HG03354 (cell line): ENCODE results near the gene MSMP.
A peak's percentile ranks its signal among the peaks of the same experiment; 100 is the strongest.

Experiments used
- ATAC-seq: cut with Tn5 transposase; IDR thresholded peaks from one replicate; pipeline ENCODE4 v1.9.1; 2021; ENCODE audit warnings: mild to moderate bottlenecking; ENCODE audit not compliant: unreplicated experiment, poor library complexity, severe bottlenecking

The MSMP gene

DNA sequence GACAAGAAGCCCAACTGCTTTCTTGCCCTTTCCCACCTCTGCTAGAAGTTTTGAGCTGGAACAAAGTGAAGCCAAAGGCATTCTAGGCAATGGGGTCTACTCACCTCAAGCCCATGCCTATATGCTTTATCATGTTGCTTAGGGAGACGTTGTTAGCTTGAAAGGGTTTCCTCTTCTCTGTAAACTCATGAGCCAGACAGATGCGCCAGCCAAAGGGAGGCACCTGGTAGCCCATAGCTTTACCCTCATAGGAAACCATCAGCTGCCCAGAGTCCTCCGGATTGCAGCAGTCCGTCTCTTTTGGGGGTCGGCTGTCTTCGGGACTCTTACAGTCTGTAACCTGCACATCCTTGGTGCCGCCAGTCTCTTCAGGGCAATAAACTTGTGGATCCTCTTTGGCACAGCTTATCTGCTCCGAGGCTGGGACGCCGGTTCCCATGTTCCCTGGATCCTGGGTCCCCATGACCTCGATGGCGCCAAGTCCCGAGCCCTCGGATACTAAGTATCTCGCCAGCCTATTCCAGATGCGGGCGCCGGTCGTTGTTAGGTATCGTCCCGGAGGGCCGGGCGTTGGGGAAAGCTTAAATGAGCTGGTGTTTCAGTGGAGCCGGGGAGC is 5.7 kb downstream of the MSMP start:
- ATAC-seq: no peak

DNA sequence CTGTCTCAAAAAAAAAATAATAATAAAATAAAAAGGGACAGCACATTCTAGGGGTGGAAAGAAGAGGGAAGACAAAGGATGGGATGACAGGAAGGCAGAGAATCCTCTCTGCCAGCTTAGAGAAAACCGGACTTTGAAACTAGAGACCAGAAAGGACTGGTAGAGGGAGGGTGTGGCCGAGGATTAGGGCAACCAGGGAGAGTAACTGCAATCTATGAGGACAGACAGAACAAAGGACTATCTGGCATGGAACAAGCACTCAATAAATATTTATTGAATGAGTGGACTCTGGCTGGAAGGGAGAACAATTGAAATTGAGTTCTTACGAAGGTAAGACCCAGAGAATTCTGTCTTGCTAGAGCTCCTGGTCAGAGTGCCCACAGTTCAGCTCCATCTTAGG is 7.5 kb downstream of the MSMP start:
- no peak for ATAC-seq

DNA sequence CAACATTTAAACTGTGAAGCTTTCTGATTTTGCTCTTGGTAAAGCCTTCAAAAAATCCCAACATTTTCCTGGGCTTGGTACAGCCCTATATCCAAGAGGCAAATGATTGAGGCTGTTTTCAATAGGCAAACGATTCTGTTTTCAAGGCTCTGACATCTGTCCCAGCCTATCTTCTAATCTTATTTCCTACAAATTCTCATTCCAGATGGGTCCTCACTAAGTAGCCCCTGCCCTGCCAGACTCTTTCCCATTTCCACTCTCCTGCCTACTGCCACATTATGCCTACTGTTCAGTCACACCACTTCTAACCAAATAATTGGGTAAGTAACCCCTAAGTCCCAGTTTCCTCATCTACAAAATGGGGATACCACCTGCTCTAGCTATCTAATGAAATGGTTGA is 8.5 kb downstream of the MSMP start:
- ATAC-seq: no peak

DNA sequence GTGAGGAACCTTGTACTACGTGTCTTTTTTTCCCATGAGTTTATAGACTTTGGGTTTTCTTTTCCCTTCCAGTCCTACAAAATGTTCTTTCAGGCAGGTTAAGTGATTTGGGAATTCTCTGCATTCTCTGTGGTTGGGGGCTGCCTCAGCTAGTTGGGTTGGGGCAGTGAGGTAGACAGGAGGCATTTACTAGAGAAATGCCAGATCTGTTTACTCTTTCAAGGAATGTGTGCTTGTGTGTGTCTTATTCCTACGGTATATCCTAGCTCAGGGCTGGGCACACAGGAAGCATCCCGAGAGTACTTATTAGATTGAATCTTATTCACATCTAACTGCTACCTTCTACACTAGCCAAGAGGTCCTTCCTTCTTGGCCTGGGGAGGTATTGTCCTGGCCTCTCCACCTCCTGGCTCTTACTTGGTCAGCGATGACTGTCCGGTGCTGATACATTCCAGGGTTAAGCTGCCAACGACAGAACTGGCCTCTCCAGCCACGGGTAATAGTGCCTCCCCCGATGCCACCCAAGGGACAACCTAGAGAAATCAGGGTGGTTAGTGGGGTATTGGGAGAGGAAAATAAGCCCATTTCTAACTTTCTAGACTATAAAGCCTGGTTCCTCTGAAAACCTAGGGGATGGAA is 10.1 kb downstream of the MSMP start:
- ATAC-seq: no peak

DNA sequence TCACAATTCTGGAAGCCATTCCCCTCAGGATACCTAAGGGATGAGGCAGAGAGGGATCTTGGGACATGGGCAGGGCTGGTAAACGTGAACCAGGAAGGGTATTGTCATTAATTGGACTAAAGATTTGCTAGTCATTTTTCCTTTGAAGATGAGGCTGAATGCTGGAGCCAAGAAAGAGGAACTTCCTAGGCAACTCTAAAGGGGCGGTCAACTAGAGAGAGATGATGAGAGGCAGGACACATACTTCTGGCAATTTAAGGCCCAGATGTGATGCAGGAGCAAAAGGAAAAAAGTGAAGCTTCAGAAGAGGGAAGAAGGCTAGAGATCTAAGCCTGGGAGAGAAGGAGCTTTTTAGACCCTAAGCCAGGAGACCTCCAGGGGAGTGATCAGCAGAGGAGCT is 10.6 kb downstream of the MSMP start:
- ATAC-seq: no peak

DNA sequence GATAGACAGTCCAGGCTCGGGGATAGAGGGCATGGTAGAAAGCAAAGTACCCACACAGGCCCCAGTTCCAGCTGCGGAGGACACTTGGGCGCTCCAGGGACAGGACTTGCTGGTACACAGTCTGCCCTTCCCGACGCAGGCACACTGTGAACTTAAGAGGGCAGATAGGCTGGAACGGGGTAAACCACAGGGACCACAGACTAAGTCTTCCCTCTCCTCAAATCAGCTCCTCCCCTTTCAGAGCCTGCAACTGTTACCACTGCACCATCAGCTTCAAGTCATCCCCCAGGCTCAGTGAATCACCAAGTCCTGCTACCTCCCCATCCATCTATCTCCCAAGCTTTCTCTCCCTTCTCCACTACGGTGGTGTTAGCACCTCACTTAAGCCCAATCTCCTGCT is 12.3 kb downstream of the MSMP start:
- ATAC-seq: no peak

DNA sequence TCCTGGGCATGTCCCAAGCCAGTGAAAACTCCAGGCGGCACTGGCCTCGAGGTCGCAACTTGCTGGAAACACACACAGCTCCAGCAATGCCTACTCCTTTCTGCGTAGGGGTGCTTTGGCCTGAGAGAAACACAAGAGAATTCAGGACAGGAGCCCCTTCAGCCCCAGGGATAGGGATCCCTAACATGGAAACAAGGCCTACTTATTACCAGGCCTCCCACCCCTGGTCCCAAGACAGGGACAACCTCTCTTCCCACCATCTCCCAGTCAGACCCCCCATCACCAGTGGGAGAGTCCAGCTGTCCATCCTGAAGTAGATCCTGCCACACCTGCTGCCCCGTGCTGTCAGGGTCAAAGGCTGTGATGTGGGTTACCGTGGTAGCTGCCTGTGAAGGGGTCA is 13.8 kb downstream of the MSMP start:
- ATAC-seq: no peak

DNA sequence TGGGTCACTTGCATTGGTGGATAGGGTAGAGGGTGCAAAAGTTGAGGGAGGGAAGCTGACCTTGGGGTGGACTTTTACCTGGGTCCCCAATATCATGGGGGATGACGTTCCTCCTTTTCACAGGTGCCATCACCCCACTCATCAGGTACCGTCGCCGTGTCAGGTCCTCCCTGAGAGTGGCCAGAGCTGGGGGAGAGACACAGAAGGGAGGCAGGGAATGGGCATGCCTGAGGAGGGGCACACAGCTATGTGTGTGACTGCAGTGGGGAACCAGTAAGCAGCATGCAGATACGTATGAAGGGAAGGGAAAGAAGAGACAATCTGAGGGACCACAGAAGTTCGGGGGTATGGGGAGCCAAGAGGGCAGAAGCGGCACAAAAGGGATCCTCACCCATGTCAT is 15.2 kb downstream of the MSMP start:
- ATAC-seq: no peak

DNA sequence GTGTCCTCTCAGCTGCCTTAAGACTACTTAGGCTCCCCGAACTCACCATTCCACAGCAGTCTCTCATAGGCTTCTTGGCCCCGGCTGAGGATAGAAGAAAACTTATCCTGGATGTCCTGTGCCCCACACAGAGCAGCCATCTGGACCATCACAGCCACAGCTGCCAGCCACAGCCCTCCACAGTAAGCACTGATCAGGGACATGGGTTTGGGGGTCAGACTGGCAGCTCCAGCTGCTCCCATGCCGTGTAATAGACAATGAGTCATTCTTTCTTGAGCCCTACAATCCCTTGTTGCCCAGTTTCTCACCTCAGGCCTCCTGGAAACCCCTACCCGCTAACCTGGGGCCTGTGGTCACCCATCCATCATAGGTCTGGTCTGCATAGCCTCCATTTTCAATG is 15.9 kb downstream of the MSMP start:
- ATAC-seq: no peak

DNA sequence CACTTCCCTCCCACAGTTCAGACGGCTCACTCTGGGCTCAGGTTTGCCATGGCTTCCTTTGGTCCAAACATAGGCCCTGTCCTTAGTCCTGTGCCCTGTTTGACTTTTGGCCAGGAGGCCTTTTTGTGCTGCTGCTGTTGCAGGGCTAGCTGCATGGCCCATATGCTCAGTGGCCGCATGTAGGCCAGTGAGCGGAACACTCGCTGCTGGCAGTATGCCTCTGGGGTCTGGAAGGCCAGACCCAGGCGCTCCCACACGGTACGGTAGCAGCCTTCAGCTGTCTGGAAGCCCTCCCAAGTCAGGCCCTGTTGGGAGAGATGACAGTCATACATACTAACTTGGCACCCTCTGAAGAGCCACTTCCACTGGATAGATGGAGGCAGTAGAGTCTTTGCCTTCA is 16.9 kb downstream of the MSMP start:
- ATAC-seq: no peak

DNA sequence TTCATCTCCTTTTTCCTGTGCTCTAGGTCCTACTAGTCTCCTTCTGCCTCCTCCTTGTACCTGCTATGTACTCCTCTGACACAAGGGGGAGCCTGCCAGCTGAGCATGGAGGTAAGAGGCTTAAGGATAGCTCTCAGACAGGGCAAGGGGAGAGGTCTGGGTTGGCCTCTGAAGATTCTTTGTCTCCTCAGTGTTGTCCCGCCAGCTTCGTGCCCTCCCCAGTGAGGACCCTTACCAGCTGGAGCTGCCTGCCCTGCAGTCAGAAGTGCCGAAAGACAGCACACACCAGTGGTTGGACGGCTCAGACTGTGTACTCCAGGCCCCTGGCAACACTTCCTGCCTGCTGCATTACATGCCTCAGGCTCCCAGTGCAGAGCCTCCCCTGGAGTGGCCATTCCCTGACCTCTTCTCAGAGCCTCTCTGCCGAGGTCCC is 17.9 kb downstream of the MSMP start:
- ATAC-seq: no peak

DNA sequence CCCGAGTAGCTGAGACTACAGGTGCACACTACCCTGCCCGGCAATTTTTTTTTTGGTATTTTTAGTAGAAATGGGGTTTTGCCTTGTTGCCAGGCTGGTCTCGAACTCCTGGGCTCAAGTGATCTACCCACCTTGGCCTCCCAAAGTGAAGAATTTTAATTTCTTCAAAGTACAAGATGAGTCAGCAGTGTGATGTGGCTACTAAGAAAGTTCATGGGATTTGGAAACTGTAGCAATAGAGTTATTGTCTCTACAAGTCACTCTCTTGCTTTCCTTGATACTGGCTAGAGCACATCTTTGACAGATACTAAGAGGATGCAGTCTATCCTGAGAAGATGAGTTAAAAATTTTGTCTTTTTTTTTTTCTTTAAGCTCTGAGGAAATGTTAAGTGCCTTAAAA is 20.0 kb downstream of the MSMP start:
- no peak for ATAC-seq

DNA sequence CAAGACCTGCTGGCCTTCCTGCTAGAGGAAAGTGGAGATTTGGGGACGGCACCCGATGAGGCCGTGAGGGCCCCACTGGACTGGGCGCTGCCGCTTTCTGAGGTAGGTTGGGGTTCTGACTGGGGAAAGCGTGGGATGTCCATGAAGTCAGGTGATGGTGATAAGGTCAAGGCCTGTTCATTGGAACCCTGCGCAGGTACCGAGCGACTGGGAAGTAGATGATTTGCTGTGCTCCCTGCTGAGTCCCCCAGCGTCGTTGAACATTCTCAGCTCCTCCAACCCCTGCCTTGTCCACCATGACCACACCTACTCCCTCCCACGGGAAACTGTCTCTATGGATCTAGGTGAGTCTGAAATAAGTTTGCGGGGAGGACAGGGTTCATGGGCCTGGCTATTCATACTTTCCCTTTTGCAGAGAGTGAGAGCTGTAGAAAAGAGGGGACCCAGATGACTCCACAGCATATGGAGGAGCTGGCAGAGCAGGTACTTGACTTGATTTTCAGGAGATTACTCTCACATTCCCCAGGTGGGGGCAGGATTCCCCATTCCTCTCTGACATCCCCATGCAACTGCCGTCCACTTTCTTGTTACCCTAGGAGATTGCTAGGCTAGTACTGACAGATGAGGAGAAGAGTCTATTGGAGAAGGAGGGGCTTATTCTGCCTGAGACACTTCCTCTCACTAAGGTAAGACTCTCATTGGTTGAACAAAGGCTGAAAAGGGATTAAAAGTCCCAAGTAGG is 21.1 kb downstream of the MSMP start:
- peak; percentile 1 for ATAC-seq

DNA sequence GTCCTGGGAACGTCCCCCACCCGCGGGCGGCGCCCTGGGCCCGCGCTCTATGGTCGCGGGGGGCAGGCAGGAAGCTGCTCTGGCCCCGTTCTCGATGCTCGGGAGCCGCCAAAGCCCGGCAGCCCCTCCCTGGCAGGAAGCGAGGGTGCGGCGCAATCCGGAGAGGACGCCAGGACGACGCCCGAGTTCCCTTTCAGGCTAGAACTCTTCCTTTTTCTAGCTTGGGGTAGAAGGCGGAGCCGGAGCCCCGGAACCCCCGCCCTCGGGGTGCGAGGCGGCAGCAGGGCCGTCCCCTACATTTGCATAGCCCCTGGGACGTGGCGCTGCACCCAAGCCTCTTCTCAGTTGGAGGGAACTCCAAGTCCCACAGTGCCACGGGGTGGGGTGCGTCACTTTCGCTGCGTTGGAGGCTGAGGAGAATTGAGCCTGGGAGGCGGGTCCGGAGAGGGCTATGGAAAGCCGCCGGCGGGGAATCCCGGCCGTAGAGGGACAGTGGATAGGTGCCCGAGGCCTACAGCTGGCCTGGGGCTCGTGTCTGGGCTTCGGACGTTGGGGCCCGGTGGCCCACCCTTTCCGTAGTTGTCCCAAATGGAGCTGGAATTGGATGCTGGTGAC is 21.8 kb downstream of the MSMP start, which contains the start of the genes CREB3 and TLN1:
Gene CREB3 (plus strand): TSS at position 482 of the 615 bp plus-strand sequence. CDS start 107 bp downstream, at position 589.
Gene TLN1 (minus strand): TSS at position 11 of the 615 bp plus-strand sequence. CDS start 6,501 bp downstream, outside the sequence.
- ATAC-seq: peak; percentile 80

DNA sequence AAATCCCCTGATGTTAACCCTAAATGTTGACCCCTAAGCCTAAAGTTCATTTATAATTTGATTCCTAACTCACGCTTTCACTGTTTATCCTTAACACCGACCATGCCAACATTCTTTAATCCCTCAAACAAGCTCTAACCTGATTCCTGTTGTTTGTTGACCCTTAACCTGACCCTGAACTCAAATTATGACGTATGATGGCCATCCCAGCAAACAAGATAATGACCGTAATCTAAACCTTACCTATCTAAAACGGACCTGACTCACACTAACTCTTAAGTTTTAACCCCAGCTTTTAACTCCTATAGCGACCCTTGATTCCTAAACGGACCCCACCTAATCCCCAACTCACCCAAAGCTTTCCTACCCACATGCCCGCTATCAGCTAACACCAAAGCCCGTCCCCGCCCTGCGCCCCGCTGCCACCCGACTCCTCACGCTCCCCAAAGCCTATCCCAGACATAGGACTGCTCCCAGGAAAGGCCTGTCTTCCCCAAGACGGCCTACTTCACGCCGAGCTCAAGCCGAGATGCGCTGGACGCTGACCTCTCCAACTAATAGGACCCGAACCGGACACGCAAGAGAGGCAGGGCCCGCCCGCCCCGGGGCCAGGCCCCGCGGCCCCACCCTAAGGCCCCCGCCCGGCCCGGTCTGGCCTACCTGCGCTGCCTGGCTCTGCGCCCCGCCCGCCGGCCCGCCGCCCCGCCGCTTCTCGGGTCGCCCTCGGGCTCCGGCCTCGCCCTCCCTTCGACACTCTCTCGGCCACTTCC is 22.5 kb downstream of the MSMP start:
- ATAC-seq: no peak

DNA sequence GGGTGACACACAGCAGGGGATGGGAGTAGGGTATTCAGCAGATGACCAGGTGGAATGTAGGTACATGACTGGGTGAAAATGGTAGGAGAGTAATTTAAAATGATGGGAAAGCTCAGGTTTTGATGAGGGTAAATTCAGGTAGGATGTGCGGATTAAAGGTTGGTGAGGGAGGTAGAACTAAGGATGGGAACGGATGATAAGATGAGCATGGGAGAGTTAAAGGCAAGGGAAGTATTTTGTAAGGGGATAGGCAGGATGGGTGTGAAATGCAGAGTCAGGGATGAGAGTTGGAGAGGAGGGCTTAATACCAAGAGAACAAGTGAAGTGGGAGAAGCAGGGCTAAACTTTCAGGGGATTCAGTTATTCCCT is 23.6 kb downstream of the MSMP start:
- no peak for ATAC-seq

DNA sequence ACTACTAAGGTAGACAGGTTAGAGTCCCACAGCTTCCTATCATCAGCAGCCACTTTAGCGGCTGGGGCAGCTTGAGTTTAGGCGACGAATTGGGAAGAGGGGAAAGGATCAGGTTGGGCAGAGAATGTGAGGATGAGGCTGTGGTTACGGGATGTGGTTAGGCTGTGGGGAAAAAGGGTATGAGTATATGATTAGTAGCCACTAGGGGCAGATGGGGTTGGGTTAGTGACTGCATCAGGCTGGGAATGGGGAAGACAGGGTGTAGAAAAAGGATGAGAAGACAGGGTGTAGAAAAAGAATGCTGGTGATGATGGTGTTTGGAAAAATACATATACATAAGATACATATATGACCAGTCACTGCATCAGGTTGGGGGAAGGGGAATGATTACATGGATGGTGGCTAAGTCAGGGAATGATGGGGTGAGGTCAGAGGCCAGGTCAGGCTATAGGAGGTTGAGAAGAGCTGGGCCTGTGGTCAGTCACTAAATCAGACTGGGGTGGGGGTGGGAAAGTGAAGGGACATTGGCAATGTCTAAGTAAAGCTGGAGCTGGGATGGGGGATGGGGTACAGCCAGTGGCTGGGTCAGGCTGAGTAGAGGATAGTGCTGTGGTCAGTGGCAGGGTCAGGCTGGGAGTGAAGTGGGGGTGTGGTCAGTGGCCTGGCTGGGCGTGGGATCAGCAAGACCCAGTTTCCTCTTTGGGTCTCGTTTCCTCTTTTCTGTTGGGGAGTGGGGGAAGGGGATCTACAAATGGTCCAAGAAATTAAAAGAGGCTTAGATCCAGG is 24.2 kb downstream of the MSMP start:
- ATAC-seq: no peak

DNA sequence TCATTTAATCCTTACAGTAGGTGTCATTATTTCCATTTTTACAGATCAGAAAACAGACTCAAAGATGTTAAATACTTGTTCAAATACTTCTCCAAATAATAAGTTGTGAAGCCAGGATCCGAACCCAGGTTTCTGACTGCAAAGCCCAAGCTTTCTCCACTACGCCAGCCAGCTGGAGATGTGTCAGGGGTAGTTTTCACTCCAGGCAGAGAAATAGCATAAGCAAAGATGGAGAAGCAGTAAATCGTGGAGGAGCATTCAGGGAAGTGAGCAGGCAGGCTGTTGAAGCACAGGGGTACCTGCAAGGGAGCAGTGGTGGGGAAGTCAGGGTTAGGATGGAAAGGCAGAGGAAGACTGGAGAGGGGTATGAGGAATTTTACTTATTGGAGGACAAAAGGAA is 25.0 kb downstream of the MSMP start:
- ATAC-seq: no peak
